Keratinocyte (primary cell): Measurements from ENCODE around the gene MSRB2. TPM values are rescaled to one million over a fixed set of nuclear protein-coding genes. Genes with fewer than 3 reads are reported as not detected.

Experiments
- DNase-seq: peaks from one replicate; pipeline ENCODE4 v3.0.0-alpha.2; 2011; ENCODE audit warnings: low read depth, missing footprints, low spot score
- FAIRE-seq: peaks from 2 replicates; lab custom pipeline; 2011; peaks lifted over from hg19 to GRCh38; lab: Jason Lieb, UNC
- H2AFZ ChIP-seq: 2 replicates; pipeline ENCODE4 v1.6.0; 2012; ENCODE audit warnings: low read length, control low read depth, inconsistent platforms; ENCODE audit not compliant: control insufficient read depth
- H3K27ac ChIP-seq: 2 replicates; pipeline ENCODE4 v1.5.1; 2011; ENCODE audit warnings: low read length; ENCODE audit not compliant: control insufficient read depth, insufficient read depth
- H3K27me3 ChIP-seq: 3 replicates; pipeline ENCODE4 v1.6.0; 2011; ENCODE audit warnings: low read length; ENCODE audit not compliant: control insufficient read depth, insufficient read depth; ENCODE audit errors: extremely low read depth
- H3K36me3 ChIP-seq, 2 experiments: 2 replicates in 1 of 2; 3 replicates in 1 of 2; pipeline ENCODE4 v1.5.1; 2011; ENCODE audit warnings: low read length in 2 of 2, mild to moderate bottlenecking in 1 of 2; ENCODE audit not compliant: control insufficient read depth in 2 of 2, insufficient read depth in 2 of 2; ENCODE audit errors: extremely low read depth in 1 of 2
- H3K4me1 ChIP-seq: 3 replicates; pipeline ENCODE4 v1.5.1; 2011; ENCODE audit warnings: low read length; ENCODE audit not compliant: control insufficient read depth, insufficient read depth; ENCODE audit errors: extremely low read depth
- H3K4me2 ChIP-seq: 3 replicates; pipeline ENCODE4 v1.6.0; 2011; ENCODE audit warnings: low read depth, low read length; ENCODE audit not compliant: control insufficient read depth, insufficient read depth; ENCODE audit errors: extremely low read depth
- H3K4me3 ChIP-seq, 3 experiments: fragments of 200-600 bp in 1 of 3; sonication (generic) in 1 of 3; 2 replicates in 2 of 3; 3 replicates in 1 of 3; pipeline ENCODE4 v1.5.1; 2011 to 2016; ENCODE audit warnings: low read length in 3 of 3, mild to moderate bottlenecking in 3 of 3, control low read depth in 2 of 3, inconsistent platforms in 1 of 3, low read depth in 1 of 3, mixed read lengths in 1 of 3, mixed run types in 1 of 3, moderate library complexity in 1 of 3; ENCODE audit not compliant: control insufficient read depth in 2 of 3, insufficient read depth in 2 of 3; ENCODE audit errors: extremely low read depth in 1 of 3
- H3K79me2 ChIP-seq: 2 replicates; pipeline ENCODE4 v1.6.0; 2012; ENCODE audit warnings: low read length; ENCODE audit not compliant: control insufficient read depth, insufficient read depth
- H3K9ac ChIP-seq: 3 replicates; pipeline ENCODE4 v1.6.0; 2011; ENCODE audit warnings: low read length; ENCODE audit not compliant: control insufficient read depth, insufficient read depth; ENCODE audit errors: extremely low read depth
- H3K9me1 ChIP-seq: 3 replicates; pipeline ENCODE4 v1.6.0; 2011; ENCODE audit warnings: low read length; ENCODE audit not compliant: control insufficient read depth, insufficient read depth; ENCODE audit errors: extremely low read depth
- H3K9me3 ChIP-seq: 2 replicates; pipeline ENCODE4 v1.5.1; 2012; ENCODE audit warnings: low read depth, low read length; ENCODE audit not compliant: control insufficient read depth
- H4K20me1 ChIP-seq: 3 replicates; pipeline ENCODE4 v1.6.0; 2011; ENCODE audit warnings: low read length; ENCODE audit not compliant: control insufficient read depth, insufficient read depth; ENCODE audit errors: extremely low read depth
- EZH2 ChIP-seq: IDR thresholded peaks from one replicate; pipeline ENCODE4 v1.6.1; 2012; ENCODE audit warnings: inconsistent platforms, mild to moderate bottlenecking, low read length, moderate library complexity
- dilution Hi-C: fragments of 300-500 bp; cut with MboI; formaldehyde crosslinking; loops from one replicate; pipeline ENCODE4 v1.7.0; 2020; ENCODE audit warnings: low sequenced_read_pairs; ENCODE audit not compliant: extremely low pct_ligation_motif_present
- polyA minus RNA-seq, 3 experiments: library from RNA; depleted of rRNA, polyadenylated mRNA; stranded (reverse); fragments of >200 nt; gene quantifications; 1 replicate in 1 of 3; 2 replicates in 1 of 3; 3 replicates in 1 of 3; pipeline ENCODE4 v1.2.3, GENCODE V29; 2011
- polyA plus RNA-seq, 5 experiments: library from polyadenylated mRNA; depleted of rRNA in 3 of 5; stranded (reverse) in 3 of 5; stranded (forward) in 1 of 5; unstranded in 1 of 5; fragments of >200 nt; gene quantifications; 1 replicate in 1 of 5; 2 replicates in 3 of 5; 3 replicates in 1 of 5; pipeline versions ENCODE4 v1.2.1 to v1.2.3, GENCODE V29; 2011 to 2012; ENCODE audit warnings: missing spikeins in 2 of 5, low read depth in 1 of 5, low replicate concordance in 1 of 5
- TF ChIP-seq, protein P1 (sequence below), 3 experiments: IDR thresholded peaks in 1 of 3; conservative IDR thresholded peaks in 1 of 3; optimal IDR thresholded peaks in 1 of 3; 2 replicates in 2 of 3; 3 replicates in 1 of 3; pipeline versions ENCODE3 to v1.5.1; 2011; ENCODE audit warnings: low read length in 3 of 3, mild to moderate bottlenecking in 3 of 3, moderate library complexity in 2 of 3, control low read depth in 1 of 3, inconsistent platforms in 1 of 3; ENCODE audit not compliant: insufficient read depth in 2 of 3; ENCODE audit errors: extremely low read depth in 1 of 3

MSRB2 gene
- 21.7 to 41.4 TPM (median 27.6 TPM) in 3 replicates for polyA plus RNA-seq
- 12.9 TPM for polyA plus RNA-seq (2011; ENCODE audit: low read depth)
- 29.0 and 31.9 TPM in 2 replicates for polyA plus RNA-seq (2011; cell fraction: cytosol; rRNA removed)
- 12.2 and 16.3 TPM in 2 replicates for polyA plus RNA-seq (2011; cell fraction: nucleus; rRNA removed)
- polyA plus RNA-seq (2012; ENCODE audit: low replicate concordance): 19.5 and 23.2 TPM in 2 replicates
- polyA minus RNA-seq: 12.4 to 29.5 TPM (median 18.1 TPM) in 3 replicates
- 13.6 TPM for polyA minus RNA-seq (2011; cell fraction: cytosol; rRNA and poly(A)+ RNA removed)
- 1.6 and 3.2 TPM in 2 replicates for polyA minus RNA-seq (2011; cell fraction: nucleus; rRNA and poly(A)+ RNA removed)

DNA sequence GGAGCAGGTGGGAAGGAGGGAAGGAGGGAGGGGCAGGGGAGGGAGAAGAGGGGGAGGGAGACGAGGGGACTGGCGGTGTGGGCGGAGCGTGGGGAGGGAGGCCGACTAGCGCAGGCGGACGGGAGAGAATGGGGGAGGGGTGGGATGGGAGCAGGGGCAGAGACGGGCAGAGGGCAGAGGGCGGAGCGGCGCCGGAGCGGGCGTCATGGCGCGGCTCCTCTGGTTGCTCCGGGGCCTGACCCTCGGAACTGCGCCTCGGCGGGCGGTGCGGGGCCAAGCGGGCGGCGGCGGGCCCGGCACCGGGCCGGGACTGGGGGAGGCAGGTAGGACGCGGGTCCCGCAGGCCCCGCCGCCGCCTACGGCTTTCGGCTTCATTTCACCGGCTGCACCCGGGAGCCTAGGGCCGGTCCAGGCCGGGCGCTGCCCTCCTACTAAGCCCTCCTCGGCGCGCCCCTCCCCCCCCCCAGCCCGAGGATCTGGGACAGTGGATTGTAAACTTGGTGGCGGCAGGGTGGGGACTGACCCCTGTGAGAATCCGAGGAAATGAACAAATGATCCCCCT, at the start of gene MSRB2:
MSRB2 (plus strand) TSS at position 176 of the 562 bp plus-strand sequence; CDS start at position 206, 30 bp downstream.
- peaks cover 10% of the 10 kb centered on the region for H3K79me2 ChIP-seq
- H3K4me3 ChIP-seq: peak within 1 kb of the TSS; percentile 67 to 72 (median 72)
- H3K4me1 ChIP-seq: peaks cover 27% of the 10 kb centered on the region
- H3K36me3 ChIP-seq: no peaks in the 10 kb centered on the region
- H3K9me3 ChIP-seq: no peaks in the 10 kb centered on the region
- peak within 1 kb of the TSS; percentile 92 for H3K4me2 ChIP-seq
- peak; percentile 43 for FAIRE-seq
- peak; percentile 68 for DNase-seq
- no peaks in the 10 kb centered on the region for H3K27me3 ChIP-seq
- peak within 1 kb of the TSS; percentile 71 for H3K27ac ChIP-seq
- TF ChIP-seq EZH2: no peak
- TF ChIP-seq, protein P1, sequence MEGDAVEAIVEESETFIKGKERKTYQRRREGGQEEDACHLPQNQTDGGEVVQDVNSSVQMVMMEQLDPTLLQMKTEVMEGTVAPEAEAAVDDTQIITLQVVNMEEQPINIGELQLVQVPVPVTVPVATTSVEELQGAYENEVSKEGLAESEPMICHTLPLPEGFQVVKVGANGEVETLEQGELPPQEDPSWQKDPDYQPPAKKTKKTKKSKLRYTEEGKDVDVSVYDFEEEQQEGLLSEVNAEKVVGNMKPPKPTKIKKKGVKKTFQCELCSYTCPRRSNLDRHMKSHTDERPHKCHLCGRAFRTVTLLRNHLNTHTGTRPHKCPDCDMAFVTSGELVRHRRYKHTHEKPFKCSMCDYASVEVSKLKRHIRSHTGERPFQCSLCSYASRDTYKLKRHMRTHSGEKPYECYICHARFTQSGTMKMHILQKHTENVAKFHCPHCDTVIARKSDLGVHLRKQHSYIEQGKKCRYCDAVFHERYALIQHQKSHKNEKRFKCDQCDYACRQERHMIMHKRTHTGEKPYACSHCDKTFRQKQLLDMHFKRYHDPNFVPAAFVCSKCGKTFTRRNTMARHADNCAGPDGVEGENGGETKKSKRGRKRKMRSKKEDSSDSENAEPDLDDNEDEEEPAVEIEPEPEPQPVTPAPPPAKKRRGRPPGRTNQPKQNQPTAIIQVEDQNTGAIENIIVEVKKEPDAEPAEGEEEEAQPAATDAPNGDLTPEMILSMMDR (optimal IDR thresholded peaks at IDR 0.05 in 1 of 3, IDR thresholded peaks at IDR 0.05 in 1 of 3, conservative IDR thresholded peaks at IDR 0.05 in 1 of 3; ENCODE audit: extremely low read depth in 1 of 3, insufficient read depth in 2 of 3, low read length in 3 of 3): no peak
- H3K9ac ChIP-seq: peak within 1 kb of the TSS; percentile 79
- H4K20me1 ChIP-seq: no peaks in the 10 kb centered on the region
- H2AFZ ChIP-seq: peak within 1 kb of the TSS; percentile 62
- dilution Hi-C loops: no loop called here
- no peaks in the 10 kb centered on the region for H3K9me1 ChIP-seq

DNA sequence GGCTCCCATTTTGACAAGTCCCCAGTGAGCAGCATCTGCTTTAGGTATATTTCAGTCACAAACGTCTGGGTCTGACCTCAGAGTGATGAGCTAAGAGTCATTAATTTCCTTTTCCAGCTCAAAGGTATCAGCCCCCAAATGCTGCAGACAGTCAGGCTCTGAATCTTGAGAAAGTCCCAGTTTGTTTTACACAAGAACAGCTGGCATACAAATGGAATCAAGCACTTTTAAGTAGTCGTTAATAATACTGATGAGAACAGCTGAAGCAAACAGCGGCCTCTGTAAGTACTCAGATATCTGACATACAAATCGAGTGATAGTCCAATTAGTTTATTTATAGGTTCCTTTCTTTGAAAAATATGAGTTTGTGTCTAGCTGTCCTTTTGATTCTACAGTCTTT, 49.4 kb upstream of the MSRB2 start:
- H3K9ac ChIP-seq: no peak overlapping the region
- no peak for FAIRE-seq

More for the DNA sequence above, 49.4 kb upstream of the MSRB2 start:
- no peak for DNase-seq
- TF ChIP-seq, protein P1 (optimal IDR thresholded peaks at IDR 0.05 in 1 of 3, IDR thresholded peaks at IDR 0.05 in 1 of 3, conservative IDR thresholded peaks at IDR 0.05 in 1 of 3; ENCODE audit: extremely low read depth in 1 of 3, insufficient read depth in 2 of 3, low read length in 3 of 3): no peak
- TF ChIP-seq EZH2: no peak
- no peaks in the 10 kb centered on the region for H3K79me2 ChIP-seq
- no peak overlapping the region for H2AFZ ChIP-seq
- H4K20me1 ChIP-seq: no peaks in the 10 kb centered on the region
- no peak overlapping the region for H3K4me3 ChIP-seq
- H3K36me3 ChIP-seq: no peaks in the 10 kb centered on the region
- H3K27me3 ChIP-seq: no peaks in the 10 kb centered on the region
- H3K9me3 ChIP-seq: no peaks in the 10 kb centered on the region
- dilution Hi-C loops: no loop called here
- no peak overlapping the region for H3K4me2 ChIP-seq
- no peak overlapping the region for H3K27ac ChIP-seq
- no peaks in the 10 kb centered on the region for H3K9me1 ChIP-seq
- peaks cover 7% of the 10 kb centered on the region for H3K4me1 ChIP-seq
